Pancreas (tissue), 10 donors: ENCODE data around the gene PRSS50. TPM values are rescaled to one million over a fixed set of nuclear protein-coding genes. Genes with fewer than 3 reads are reported as not detected.
"Not testable (repeated sequence)": the region's sequence is repeated elsewhere in the genome, so short reads cannot be mapped to it uniquely, and the experiment has no call there.

ENCODE experiments used
- ATAC-seq, 4 donors: fragments of 200-7000 bp; cut with Tn5 transposase; one replicate each; pipeline versions ENCODE4 v1.8.0 to v1.9.1; 2020; ENCODE audit warnings: mild to moderate bottlenecking in 4 of 4, moderate library complexity in 4 of 4
- DNase-seq, 6 donors: peaks; one replicate each; pipeline ENCODE4 v3.0.0-alpha.2; 2020
- FAIRE-seq: peaks from 2 replicates; lab custom pipeline; 2012; peaks lifted over from hg19 to GRCh38; lab: Jason Lieb, UNC
- H3K27ac ChIP-seq, 4 donors: fragments of 200-600 bp; sonication (generic); 1 replicate in 3 of 4; 2 replicates in 1 of 4; pipeline versions ENCODE4 v1.5.0 to v1.8.0; 2020
- H3K27me3 ChIP-seq, 4 donors: fragments of 200-600 bp; one replicate each; pipeline ENCODE4 v1.8.0; 2021
- H3K36me3 ChIP-seq, 3 donors: fragments of 200-600 bp; sonication (generic) in 1 of 3; one replicate each; pipeline versions ENCODE4 v1.5.0 to v1.8.0; 2020 to 2021
- H3K4me1 ChIP-seq, 3 donors: fragments of 200-600 bp; one replicate each; pipeline ENCODE4 v1.8.0; 2021
- H3K4me3 ChIP-seq, 4 donors: fragments of 200-600 bp; sonication (generic) in 2 of 4; one replicate each; pipeline versions ENCODE4 v1.5.0 to v1.8.0; 2020 to 2021
- H3K9me3 ChIP-seq, 4 donors: fragments of 200-600 bp; one replicate each; pipeline ENCODE4 v1.8.0; 2021
- WGBS, 2 donors: extraction: QIAGEN DNeasy Blood & Tissue Kit; methylation state at CpG; one replicate each; pipeline ENCODE4 v1.1.7; 2013; 5-methylcytosine and 5-hydroxymethylcytosine counted together
- intact Hi-C, 3 donors: fragments of 100-400 bp; cut with DNase I; formaldehyde crosslinking; loops; one replicate each; pipeline versions ENCODE4 v1.11.1 to v1.14.2; 2022
- polyA plus RNA-seq, 2 donors: library from polyadenylated mRNA; stranded (reverse); fragments of 200-250 nt; gene quantifications; one replicate each; pipeline ENCODE4 v1.2.3, GENCODE V29; 2013
- total RNA-seq, 6 donors: library from RNA; stranded (reverse); fragmentation: NEBNext Ultra II Directional in 4 of 6; extraction: Animal tissue kit (Norgen Biotek cat#: 25700) in 4 of 6; gene quantifications; one replicate each; pipeline versions ENCODE4 v1.2.1 to v1.2.4, GENCODE V29; 2021 to 2023
- TF ChIP-seq, protein P1 (sequence below), 4 donors: fragments of 200-600 bp; sonication (generic) in 3 of 4; IDR thresholded peaks; one replicate each; pipeline versions ENCODE4 v1.5.0 to v1.8.0; 2021; ENCODE audit warnings: antibody characterized with exemption in 4 of 4
- donor health status: healthy with polysubstance abuse.
- donor health status: DM: no; HTN: no; CAD: no; lungs with moderate emphysema.
- donor health status: DM: no; HTN: no; CAD: no.
- donor health status: control.
- donor health status: control.
- donor health status: Bipolar disorder and iron deficiency.
- donor health status: DM: yes; HTN: yes; CAD: no.
- donor health status: DM: no; HTN: no; CAD: no.
- donor health status: DM: no; HTN: no; CAD: no.
- donor health status: DM: yes; HTN: yes; CAD: no.

PRSS50 gene
- total and polyA plus RNA-seq, 8 donors, result 0.28 to 2.2 (median 0.51) TPM

GRCh38 chr3:46748170-46748569 is 30.5 kb upstream of the PRSS50 start:
- TF ChIP-seq, protein P1, sequence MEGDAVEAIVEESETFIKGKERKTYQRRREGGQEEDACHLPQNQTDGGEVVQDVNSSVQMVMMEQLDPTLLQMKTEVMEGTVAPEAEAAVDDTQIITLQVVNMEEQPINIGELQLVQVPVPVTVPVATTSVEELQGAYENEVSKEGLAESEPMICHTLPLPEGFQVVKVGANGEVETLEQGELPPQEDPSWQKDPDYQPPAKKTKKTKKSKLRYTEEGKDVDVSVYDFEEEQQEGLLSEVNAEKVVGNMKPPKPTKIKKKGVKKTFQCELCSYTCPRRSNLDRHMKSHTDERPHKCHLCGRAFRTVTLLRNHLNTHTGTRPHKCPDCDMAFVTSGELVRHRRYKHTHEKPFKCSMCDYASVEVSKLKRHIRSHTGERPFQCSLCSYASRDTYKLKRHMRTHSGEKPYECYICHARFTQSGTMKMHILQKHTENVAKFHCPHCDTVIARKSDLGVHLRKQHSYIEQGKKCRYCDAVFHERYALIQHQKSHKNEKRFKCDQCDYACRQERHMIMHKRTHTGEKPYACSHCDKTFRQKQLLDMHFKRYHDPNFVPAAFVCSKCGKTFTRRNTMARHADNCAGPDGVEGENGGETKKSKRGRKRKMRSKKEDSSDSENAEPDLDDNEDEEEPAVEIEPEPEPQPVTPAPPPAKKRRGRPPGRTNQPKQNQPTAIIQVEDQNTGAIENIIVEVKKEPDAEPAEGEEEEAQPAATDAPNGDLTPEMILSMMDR (IDR thresholded peaks at IDR 0.05), result no peak
- H3K27ac ChIP-seq, result no peak overlapping the region
- 80 to 83% methylated on average over 2 of the region's 2 CpGs for WGBS, 2 donors
- H3K4me1 ChIP-seq, result no peaks in the 10 kb centered on the region
- H3K4me3 ChIP-seq, result no peak overlapping the region
- ATAC-seq, result no peak
- no peaks in the 10 kb centered on the region for H3K36me3 ChIP-seq
- H3K9me3 ChIP-seq, result no peaks in the 10 kb centered on the region
- no peak for FAIRE-seq
- no peaks in the 10 kb centered on the region for H3K27me3 ChIP-seq
- intact Hi-C loops, result no loop called here
- no peak for DNase-seq

DNA sequence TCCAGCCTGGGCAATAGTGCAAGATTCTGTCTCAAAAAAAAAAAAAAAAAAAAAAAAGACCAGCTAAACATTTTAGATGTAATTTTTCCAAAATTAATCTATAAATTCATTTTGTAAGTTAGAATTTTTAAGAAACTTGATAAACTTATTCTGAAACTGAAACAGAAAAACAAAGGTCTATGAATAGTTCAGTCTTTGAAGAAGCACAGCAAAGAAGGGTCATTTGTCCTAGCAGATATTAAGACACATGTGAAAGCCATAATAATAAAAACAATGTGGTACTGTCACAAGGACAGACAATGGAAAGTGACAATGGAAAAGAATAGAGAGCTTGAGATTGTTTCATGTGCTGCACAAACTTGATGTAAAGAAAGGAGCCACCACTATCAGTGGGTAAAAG is 29.0 kb upstream of the PRSS50 start:
- H3K9me3 ChIP-seq, result no peaks in the 10 kb centered on the region
- no peaks in the 10 kb centered on the region for H3K27me3 ChIP-seq
- ATAC-seq, result no peak
- H3K27ac ChIP-seq, result no peak overlapping the region
- FAIRE-seq, result no peak
- no peaks in the 10 kb centered on the region for H3K36me3 ChIP-seq
- H3K4me3 ChIP-seq, result no peak overlapping the region
- TF ChIP-seq, protein P1 (IDR thresholded peaks at IDR 0.05), result no peak
- H3K4me1 ChIP-seq, result no peaks in the 10 kb centered on the region
- intact Hi-C loops, result no loop called here
- no peak for DNase-seq

- Histone ChIP-seq H3K4me3 (no peak overlapping the region), H3K36me3 (no peaks in the 10 kb centered on the region), H3K4me1 (no peaks in the 10 kb centered on the region), H3K27ac (no peak overlapping the region), H3K9me3 (no peaks in the 10 kb centered on the region), H3K27me3 (no peaks in the 10 kb centered on the region)
- intact Hi-C loops, result no loop called here
- TF ChIP-seq, protein P1 (IDR thresholded peaks at IDR 0.05), result no peak
- 90 to 96% methylated on average over 12 of the region's 12 CpGs for WGBS, 2 donors
- no peak for FAIRE-seq
- DNase-seq, result no peak
- no peak for ATAC-seq
Measured at GRCh38 chr3:46742992-46743585, 25.4 kb upstream of the PRSS50 start.

DNA sequence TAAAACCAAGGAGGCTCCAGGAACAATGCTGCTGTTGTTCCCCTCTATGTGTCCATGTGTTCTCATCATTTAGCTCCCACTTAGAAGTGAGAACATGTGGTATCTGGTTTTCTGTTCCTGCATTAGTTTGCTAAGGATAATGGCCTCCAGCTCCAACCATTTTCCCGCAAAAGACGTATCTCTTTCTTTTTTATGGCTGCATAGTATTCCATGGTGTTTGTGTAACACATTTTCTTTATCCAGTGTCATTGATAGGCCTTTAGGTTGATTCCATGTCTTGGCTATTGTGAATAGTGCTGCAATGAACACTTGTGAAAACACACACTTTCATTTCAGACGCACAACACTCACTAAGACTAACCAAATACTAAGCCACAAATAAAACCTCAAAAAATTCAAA is 21.9 kb upstream of the PRSS50 start:
- H3K4me3 ChIP-seq, H3K27me3 ChIP-seq, H3K4me1 ChIP-seq, H3K9me3 ChIP-seq, H3K27ac ChIP-seq, FAIRE-seq, ATAC-seq, H3K36me3 ChIP-seq, intact Hi-C loops, DNase-seq: not testable (repeated sequence)
- 96 to 97% methylated on average over 3 of the region's 3 CpGs for WGBS, 2 donors

DNA sequence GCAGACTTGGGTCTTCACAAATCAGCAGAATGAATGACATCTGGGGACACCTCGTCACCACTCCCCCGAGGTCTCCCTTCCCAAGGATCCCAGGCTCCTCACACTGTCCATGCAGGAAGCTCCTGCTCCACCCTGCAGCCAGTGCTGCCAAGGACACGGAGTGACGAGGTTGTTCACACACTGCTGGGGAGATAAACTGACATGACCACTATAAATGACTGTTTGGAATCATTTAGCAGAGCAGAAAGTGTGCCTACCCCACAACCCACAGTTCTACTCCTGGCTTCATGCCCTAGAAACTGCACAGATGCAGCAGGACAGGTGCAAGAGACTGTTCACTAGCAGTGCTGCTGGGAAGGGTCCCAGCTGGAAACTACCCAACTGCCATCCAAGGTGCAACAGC is 19.7 kb upstream of the PRSS50 start:
- H3K27me3 ChIP-seq, result no peaks in the 10 kb centered on the region
- ATAC-seq (peak in 3 of 4 donors; percentile 57 to 84 (median 61)), FAIRE-seq (no peak), DNase-seq (peak in 1 of 6 donors; percentile 10)
- intact Hi-C loops, result no loop called here
- H3K27ac ChIP-seq, result no peak overlapping the region
- H3K9me3 ChIP-seq, result no peaks in the 10 kb centered on the region
- TF ChIP-seq, protein P1 (IDR thresholded peaks at IDR 0.05), result no peak
- H3K4me3 ChIP-seq, result no peak overlapping the region
- H3K36me3 ChIP-seq, result no peaks in the 10 kb centered on the region
- WGBS, 2 donors, result 20 to 22% methylated on average over 4 of the region's 4 CpGs
- H3K4me1 ChIP-seq, result no peaks in the 10 kb centered on the region
